IMR-90 (cell line): ENCODE results near the gene GRIK5. TPM values are rescaled to one million over a fixed set of nuclear protein-coding genes. Genes with fewer than 3 reads are reported as not detected.

ENCODE experiments used
- ATAC-seq: fragments of 200-7000 bp; cut with Tn5 transposase; 2 replicates; pipeline ENCODE4 v1.9.1; 2020; ENCODE audit warnings: low read depth, mild to moderate bottlenecking, moderate library complexity
- BruUV-seq: library from RNA; stranded (reverse); fragments of 400-500 nt; replicated peaks from 2 replicates; lab custom pipeline; 2021; lab: Mats Ljungman, UMichigan
- CTCF ChIA-PET: fragments of 300-600 bp; formaldehyde crosslinking; extraction: SDS; loops from one replicate; lab custom pipeline; 2021; ENCODE audit warnings: antibody characterized with exemption; lab: Yijun Ruan, JAX
- POLR2A ChIA-PET: fragments of 300-600 bp; sonication (Branson Sonifier 250); formaldehyde crosslinking; loops from one replicate; lab custom pipeline; 2022; ENCODE audit warnings: antibody characterized with exemption; ENCODE audit not compliant: unreplicated experiment; lab: Charles Lee
- DNase-seq: peaks from one replicate; pipeline ENCODE4 v3.0.0; 2013
- H2AFZ ChIP-seq: replicated peaks from 2 replicates; pipeline ENCODE3; 2013; ENCODE audit warnings: low read length, mild to moderate bottlenecking; ENCODE audit not compliant: poor library complexity
- H2AK5ac ChIP-seq: 2 replicates; pipeline ENCODE4 v1.6.1; 2013; ENCODE audit warnings: low read depth, low read length, inconsistent platforms
- H2AK9ac ChIP-seq: replicated peaks from 2 replicates; pipeline ENCODE3; 2013; ENCODE audit warnings: mild to moderate bottlenecking, low read depth, low read length, moderate library complexity; ENCODE audit not compliant: poor library complexity
- H2BK120ac ChIP-seq: 2 replicates; pipeline ENCODE4 v1.6.1; 2013; ENCODE audit warnings: low read depth, low read length, inconsistent platforms
- H2BK15ac ChIP-seq: 3 replicates; pipeline ENCODE4 v1.6.1; 2013; ENCODE audit warnings: low read depth, low read length, inconsistent platforms
- H2BK20ac ChIP-seq: 2 replicates; pipeline ENCODE4 v1.6.1; 2013; ENCODE audit warnings: low read depth, mild to moderate bottlenecking, inconsistent platforms, low read length, moderate library complexity
- H2BK5ac ChIP-seq: 2 replicates; pipeline ENCODE4 v1.6.1; 2013; ENCODE audit warnings: mild to moderate bottlenecking, low read depth, low read length, inconsistent platforms; ENCODE audit not compliant: poor library complexity, severe bottlenecking
- H3K14ac ChIP-seq: replicated peaks from 2 replicates; pipeline ENCODE4 v1.6.1; 2013; ENCODE audit warnings: low read depth, low read length, inconsistent platforms
- H3K18ac ChIP-seq: 2 replicates; pipeline ENCODE4 v1.6.1; 2013; ENCODE audit warnings: low read depth, low read length, control low read depth
- H3K23ac ChIP-seq: 2 replicates; pipeline ENCODE4 v1.6.1; 2013; ENCODE audit warnings: low read depth, low read length, inconsistent platforms
- H3K27ac ChIP-seq: 2 replicates; pipeline ENCODE4 v1.5.1; 2013; ENCODE audit warnings: mild to moderate bottlenecking, control low read depth, low read length; ENCODE audit not compliant: insufficient read depth
- H3K27me3 ChIP-seq: 2 replicates; pipeline ENCODE4 v1.6.1; 2013; ENCODE audit warnings: low read length; ENCODE audit not compliant: control insufficient read depth, insufficient read depth
- H3K36me3 ChIP-seq: 2 replicates; pipeline ENCODE4 v1.6.1; 2013; ENCODE audit warnings: low read length, mixed read lengths; ENCODE audit not compliant: control insufficient read depth, insufficient read depth
- H3K4ac ChIP-seq: 2 replicates; pipeline ENCODE4 v1.6.1; 2013; ENCODE audit warnings: low read depth, low read length, inconsistent platforms
- H3K4me1 ChIP-seq: 2 replicates; pipeline ENCODE4 v1.6.1; 2013; ENCODE audit warnings: low read length, mixed read lengths; ENCODE audit not compliant: control insufficient read depth, insufficient read depth
- H3K4me2 ChIP-seq: 2 replicates; pipeline ENCODE4 v1.6.1; 2013; ENCODE audit warnings: low read depth, mild to moderate bottlenecking, control low read depth, low read length, moderate library complexity
- H3K4me3 ChIP-seq: 2 replicates; pipeline ENCODE4 v1.5.1; 2013; ENCODE audit warnings: low read depth, mild to moderate bottlenecking, control low read depth, low read length, moderate library complexity; ENCODE audit not compliant: insufficient read depth
- H3K56ac ChIP-seq: 2 replicates; pipeline ENCODE4 v1.6.1; 2013; ENCODE audit warnings: low read length, inconsistent platforms; ENCODE audit not compliant: insufficient read depth; ENCODE audit errors: extremely low read depth
- H3K79me1 ChIP-seq, 2 experiments: 2 replicates each; pipeline ENCODE4 v1.6.1; 2013; ENCODE audit warnings: low read length in 2 of 2, inconsistent platforms in 1 of 2, low read depth in 1 of 2
- H3K9ac ChIP-seq: 2 replicates; pipeline ENCODE4 v1.6.1; 2013; ENCODE audit warnings: low read depth, low read length, control low read depth
- H3K9me1 ChIP-seq: 2 replicates; pipeline ENCODE4 v1.6.1; 2013; ENCODE audit warnings: low read length, inconsistent platforms; ENCODE audit not compliant: insufficient read depth
- H3K9me3 ChIP-seq: 2 replicates; pipeline ENCODE4 v1.6.1; 2013; ENCODE audit warnings: low read length; ENCODE audit not compliant: control insufficient read depth, insufficient read depth
- H4K20me1 ChIP-seq: 2 replicates; pipeline ENCODE4 v1.6.1; 2013; ENCODE audit warnings: low read length, inconsistent platforms; ENCODE audit not compliant: insufficient read depth
- H4K5ac ChIP-seq: 2 replicates; pipeline ENCODE4 v1.6.1; 2013; ENCODE audit warnings: mild to moderate bottlenecking, low read depth, low read length, control low read depth
- H4K8ac ChIP-seq, 2 experiments: 2 replicates each; pipeline ENCODE4 v1.6.1; 2013; ENCODE audit warnings: low read depth in 2 of 2, low read length in 2 of 2, control low read depth in 1 of 2, inconsistent platforms in 1 of 2
- H4K91ac ChIP-seq: 2 replicates; pipeline ENCODE4 v1.6.1; 2013; ENCODE audit warnings: low read depth, low read length, inconsistent platforms; ENCODE audit not compliant: insufficient read depth
- BHLHE40 ChIP-seq: fragments of 150-350 bp; IDR thresholded peaks from 2 replicates; pipeline ENCODE4 v1.6.1; 2016; ENCODE audit warnings: mild to moderate bottlenecking, low read depth, low read length
- CHD1 ChIP-seq: IDR thresholded peaks from 2 replicates; pipeline ENCODE4 v1.6.1; 2012; ENCODE audit warnings: low read depth, low read length, improper control_type of control experiment
- ELK1 ChIP-seq: fragments of 150-350 bp; IDR thresholded peaks from 2 replicates; pipeline ENCODE4 v1.6.1; 2016; ENCODE audit warnings: low read depth, mild to moderate bottlenecking, low read length, moderate library complexity, borderline replicate concordance
- FOS ChIP-seq: fragments of 150-350 bp; IDR thresholded peaks from 2 replicates; pipeline ENCODE4 v1.6.1; 2016; ENCODE audit warnings: low read depth, low read length
- MAFK ChIP-seq: IDR thresholded peaks from 2 replicates; pipeline ENCODE4 v1.6.1; 2012; ENCODE audit warnings: low read depth, low read length, improper control_type of control experiment
- MAZ ChIP-seq: IDR thresholded peaks from 2 replicates; pipeline ENCODE4 v1.6.1; 2012; ENCODE audit warnings: low read depth, mild to moderate bottlenecking, low read length, improper control_type of control experiment, moderate library complexity, borderline replicate concordance
- MXI1 ChIP-seq: IDR thresholded peaks from 2 replicates; pipeline ENCODE4 v1.6.1; 2012; ENCODE audit warnings: low read depth, mild to moderate bottlenecking, low read length, moderate library complexity, borderline replicate concordance
- NFE2L2 ChIP-seq: fragments of 150-350 bp; IDR thresholded peaks from 2 replicates; pipeline ENCODE4 v1.6.1; 2016; ENCODE audit warnings: low read depth, mild to moderate bottlenecking, low read length
- POLR2A ChIP-seq: IDR thresholded peaks from 2 replicates; pipeline ENCODE4 v1.6.1; 2012; ENCODE audit warnings: mild to moderate bottlenecking, low read depth, low read length
- RAD21 ChIP-seq: IDR thresholded peaks from 2 replicates; pipeline ENCODE4 v1.6.1; 2012; ENCODE audit warnings: low read length, improper control_type of control experiment
- RCOR1 ChIP-seq: IDR thresholded peaks from 2 replicates; pipeline ENCODE4 v1.6.1; 2012; ENCODE audit warnings: mild to moderate bottlenecking, low read length, improper control_type of control experiment; ENCODE audit not compliant: insufficient replicate concordance
- RFX5 ChIP-seq: IDR thresholded peaks from 2 replicates; pipeline ENCODE4 v1.8.0; 2012; ENCODE audit warnings: low read depth, mild to moderate bottlenecking, low read length, moderate library complexity
- SMC3 ChIP-seq: fragments of 150-350 bp; IDR thresholded peaks from 2 replicates; pipeline ENCODE4 v1.6.1; 2016; ENCODE audit warnings: low read depth, mild to moderate bottlenecking, antibody characterized with exemption, low read length, moderate library complexity
- WGBS, 2 experiments: methylation state at CpG; one replicate each; pipeline versions ENCODE4 v1.1.5 to v1.1.7; 2013; ENCODE audit warnings: missing lambda C conversion rate in 2 of 2; ENCODE audit not compliant: insufficient read length in 1 of 2; ENCODE audit errors: extremely low coverage in 2 of 2; 5-methylcytosine and 5-hydroxymethylcytosine counted together
- dilution Hi-C: fragments of 300-500 bp; cut with HindIII; formaldehyde crosslinking; loops from one replicate; pipeline ENCODE4 v1.14.3; 2018; ENCODE audit warnings: low sequenced_read_pairs; ENCODE audit not compliant: unreplicated experiment
- in situ Hi-C: fragments of 300-500 bp; cut with MboI; formaldehyde crosslinking; loops from 3 replicates; pipeline ENCODE4 v1.14.3; 2019; ENCODE audit warnings: low sequenced_read_pairs, inconsistent platforms, mixed read lengths
- intact Hi-C: fragments of 100-400 bp; cut with micrococcal nuclease; formaldehyde crosslinking; loops from 2 replicates; pipeline ENCODE4 v1.10.0; 2022
- polyA plus RNA-seq, 3 experiments: library from polyadenylated mRNA; depleted of rRNA; stranded (reverse); fragments of >200 nt; gene quantifications; 2 replicates each; pipeline ENCODE4 v1.2.3, GENCODE V29; 2012; ENCODE audit warnings: low replicate concordance in 1 of 3
- total RNA-seq: library from RNA; depleted of rRNA; stranded (reverse); fragments of >200 nt; gene quantifications from 2 replicates; pipeline ENCODE4 v1.2.3, GENCODE V29; 2012
- TF ChIP-seq, protein P1 (sequence below): fragments of 150-350 bp; IDR thresholded peaks from 2 replicates; pipeline ENCODE4 v1.6.1; 2017; ENCODE audit warnings: mild to moderate bottlenecking, antibody characterized with exemption, low read length, low read depth
- TF ChIP-seq, protein P2 (sequence below): conservative IDR thresholded peaks from 2 replicates; pipeline ENCODE4 v1.5.1; 2012; ENCODE audit warnings: mild to moderate bottlenecking, low read depth, low read length, improper control_type of control experiment

Gene GRIK5
- total and polyA plus RNA-seq, 2 of the 4 experiments (the other 2 are of a cell fraction) = 0.10 TPM; not detected in 1

- Histone ChIP-seq H3K36me3 (no peaks in the 10 kb centered on the region), H2AFZ (no peak overlapping the region), H2AK5ac (no peak overlapping the region), H3K14ac (no peak overlapping the region), H3K4ac (no peak overlapping the region), H4K5ac (no peak overlapping the region), H3K4me1 (no peaks in the 10 kb centered on the region), H2BK15ac (no peak overlapping the region), H4K91ac (no peak overlapping the region), H3K27me3 (peaks cover 80% of the 10 kb centered on the region), H3K79me1 (no peaks in the 10 kb centered on the region), H2BK120ac (no peak overlapping the region), H3K18ac (no peak overlapping the region), H3K23ac (no peak overlapping the region), H3K9me3 (no peaks in the 10 kb centered on the region), H3K9ac (no peak overlapping the region), H2AK9ac (no peak overlapping the region), H3K9me1 (peaks cover 8% of the 10 kb centered on the region; the same call in 1 of the 2 replicates), H4K8ac (no peak overlapping the region), H3K56ac (no peak overlapping the region), H3K27ac (no peak overlapping the region), H3K4me3 (no peak overlapping the region), H4K20me1 (peaks cover 3% of the 10 kb centered on the region), H2BK20ac (no peak overlapping the region), H2BK5ac (no peak overlapping the region), H3K4me2 (peak overlapping the region; percentile 60; the same call in 1 of the 2 replicates)
- intact Hi-C loops (no loop called here), in situ Hi-C loops (no loop called here), dilution Hi-C loops (no loop called here)
- WGBS, 2 experiments = 2% methylated on average over 14 of the region's 35 CpGs; no CpG with 5 or more reads in 1 of the 2 experiments
- DNase-seq (peak; percentile 22), ATAC-seq (peak; percentile 72)
- no TSS peak for BruUV-seq
- TF ChIP-seq MXI1 = no peak
- no peak for TF ChIP-seq NFE2L2
- TF ChIP-seq RAD21 = no peak
- no peak for TF ChIP-seq CHD1
- TF ChIP-seq SMC3 = no peak
- TF ChIP-seq, protein P1, sequence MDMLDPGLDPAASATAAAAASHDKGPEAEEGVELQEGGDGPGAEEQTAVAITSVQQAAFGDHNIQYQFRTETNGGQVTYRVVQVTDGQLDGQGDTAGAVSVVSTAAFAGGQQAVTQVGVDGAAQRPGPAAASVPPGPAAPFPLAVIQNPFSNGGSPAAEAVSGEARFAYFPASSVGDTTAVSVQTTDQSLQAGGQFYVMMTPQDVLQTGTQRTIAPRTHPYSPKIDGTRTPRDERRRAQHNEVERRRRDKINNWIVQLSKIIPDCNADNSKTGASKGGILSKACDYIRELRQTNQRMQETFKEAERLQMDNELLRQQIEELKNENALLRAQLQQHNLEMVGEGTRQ = no peak
- no peak for TF ChIP-seq RCOR1
- TF ChIP-seq FOS = no peak
- TF ChIP-seq MAFK = no peak
- no peak for TF ChIP-seq ELK1
- no peak for TF ChIP-seq POLR2A
- no peak for TF ChIP-seq RFX5
- TF ChIP-seq MAZ = no peak
- TF ChIP-seq, protein P2, sequence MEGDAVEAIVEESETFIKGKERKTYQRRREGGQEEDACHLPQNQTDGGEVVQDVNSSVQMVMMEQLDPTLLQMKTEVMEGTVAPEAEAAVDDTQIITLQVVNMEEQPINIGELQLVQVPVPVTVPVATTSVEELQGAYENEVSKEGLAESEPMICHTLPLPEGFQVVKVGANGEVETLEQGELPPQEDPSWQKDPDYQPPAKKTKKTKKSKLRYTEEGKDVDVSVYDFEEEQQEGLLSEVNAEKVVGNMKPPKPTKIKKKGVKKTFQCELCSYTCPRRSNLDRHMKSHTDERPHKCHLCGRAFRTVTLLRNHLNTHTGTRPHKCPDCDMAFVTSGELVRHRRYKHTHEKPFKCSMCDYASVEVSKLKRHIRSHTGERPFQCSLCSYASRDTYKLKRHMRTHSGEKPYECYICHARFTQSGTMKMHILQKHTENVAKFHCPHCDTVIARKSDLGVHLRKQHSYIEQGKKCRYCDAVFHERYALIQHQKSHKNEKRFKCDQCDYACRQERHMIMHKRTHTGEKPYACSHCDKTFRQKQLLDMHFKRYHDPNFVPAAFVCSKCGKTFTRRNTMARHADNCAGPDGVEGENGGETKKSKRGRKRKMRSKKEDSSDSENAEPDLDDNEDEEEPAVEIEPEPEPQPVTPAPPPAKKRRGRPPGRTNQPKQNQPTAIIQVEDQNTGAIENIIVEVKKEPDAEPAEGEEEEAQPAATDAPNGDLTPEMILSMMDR = no peak
- no peak for TF ChIP-seq BHLHE40
- CTCF ChIA-PET = interaction anchor here (1.0 kb wide), 1 partner anchor 38 kb away, joined by 4 read pairs; no protein-coding TSS in a partner anchor
- POLR2A ChIA-PET = no interaction called here
Observed at GRCh38 chr19:41997121-41997850, 72.7 kb downstream of the GRIK5 start.
